Glutamatergic neuron (in vitro differentiated cells): ENCODE measurements around the gene OR1B1. TPM values are rescaled to one million over a fixed set of nuclear protein-coding genes. Genes with fewer than 3 reads are reported as not detected.
"Not testable (repeated sequence)": the region's sequence is repeated elsewhere in the genome, so short reads cannot be mapped to it uniquely, and the experiment has no call there.

Experiments
- DNase-seq: peaks from one replicate; pipeline ENCODE4 v3.0.0; 2022
- H3K27ac Mint-ChIP-seq: one replicate; pipeline ENCODE4 v1.8.0; 2020; ENCODE audit warnings: mild to moderate bottlenecking, mixed read lengths, inconsistent platforms; ENCODE audit not compliant: unreplicated experiment
- H3K27me3 Mint-ChIP-seq: one replicate; pipeline ENCODE4 v1.8.0; 2020; ENCODE audit warnings: mild to moderate bottlenecking, moderate library complexity, mixed read lengths, inconsistent platforms; ENCODE audit not compliant: unreplicated experiment
- H3K36me3 Mint-ChIP-seq: one replicate; pipeline ENCODE4 v1.8.0; 2020; ENCODE audit warnings: mild to moderate bottlenecking, mixed read lengths, inconsistent platforms; ENCODE audit not compliant: unreplicated experiment
- H3K4me1 Mint-ChIP-seq: one replicate; pipeline ENCODE4 v1.8.0; 2020; ENCODE audit warnings: mild to moderate bottlenecking, low read depth, mixed read lengths, inconsistent platforms; ENCODE audit not compliant: unreplicated experiment
- H3K4me3 Mint-ChIP-seq: one replicate; pipeline ENCODE4 v1.8.0; 2020; ENCODE audit warnings: mild to moderate bottlenecking, mixed read lengths, inconsistent platforms; ENCODE audit not compliant: unreplicated experiment
- H3K9me3 Mint-ChIP-seq: one replicate; pipeline ENCODE4 v1.8.0; 2020; ENCODE audit warnings: mild to moderate bottlenecking, moderate library complexity, mixed read lengths, inconsistent platforms; ENCODE audit not compliant: unreplicated experiment
- CTCF ChIP-seq: fragments of 200-600 bp; sonication (generic); IDR thresholded peaks from one replicate; pipeline ENCODE4 v1.5.0; 2021; ENCODE audit not compliant: partially characterized antibody, unreplicated experiment
- total RNA-seq: library from RNA; stranded (reverse); fragmentation: NEBNext Ultra II Directional; extraction: Animal tissue kit (Norgen Biotek cat#: 25700); gene quantifications from one replicate; pipeline ENCODE4 v1.2.1, GENCODE V29; 2021; ENCODE audit not compliant: unreplicated experiment

OR1B1 gene
- total RNA-seq, 1 donor from 2014 or later = not detected

GRCh38 chr9:122606587-122606986, 50.8 kb downstream of the OR1B1 start:
- no peak for DNase-seq
- Mint-ChIP-seq H3K27me3 (no peaks in the 10 kb centered on the region), H3K9me3 (peaks cover 2% of the 10 kb centered on the region), H3K4me3 (no peak overlapping the region), H3K4me1 (no peaks in the 10 kb centered on the region), H3K27ac (no peak overlapping the region), H3K36me3 (peaks cover 5% of the 10 kb centered on the region)
- no peak for TF ChIP-seq CTCF

- peaks cover 2% of the 10 kb centered on the region for H3K9me3 Mint-ChIP-seq
- no peak overlapping the region for H3K4me3 Mint-ChIP-seq
- H3K27ac Mint-ChIP-seq = no peak overlapping the region
- no peaks in the 10 kb centered on the region for H3K36me3 Mint-ChIP-seq
- H3K4me1 Mint-ChIP-seq = no peaks in the 10 kb centered on the region
- no peak for DNase-seq
- H3K27me3 Mint-ChIP-seq = no peaks in the 10 kb centered on the region
- TF ChIP-seq CTCF = no peak
Measured at GRCh38 chr9:122605691-122606090, 51.7 kb downstream of the OR1B1 start.

GRCh38 chr9:122583284-122583683, 74.1 kb downstream of the OR1B1 start, which contains the start of gene OR1L8:
Gene OR1L8 (minus strand): TSS chr9:122583384. CDS start chr9:122568477, 14,907 bp downstream.
- not testable (repeated sequence) for H3K27me3 Mint-ChIP-seq, H3K27ac Mint-ChIP-seq, H3K4me1 Mint-ChIP-seq, H3K9me3 Mint-ChIP-seq, H3K4me3 Mint-ChIP-seq, DNase-seq, H3K36me3 Mint-ChIP-seq

- Mint-ChIP-seq H3K27ac (no peak overlapping the region), H3K36me3 (no peaks in the 10 kb centered on the region), H3K4me3 (no peak overlapping the region), H3K4me1 (no peaks in the 10 kb centered on the region), H3K27me3 (no peaks in the 10 kb centered on the region), H3K9me3 (peaks cover 2% of the 10 kb centered on the region)
- TF ChIP-seq CTCF = no peak
- no peak for DNase-seq
Measured at GRCh38 chr9:122580360-122580759, 77.1 kb downstream of the OR1B1 start.

- H3K27me3 Mint-ChIP-seq = no peaks in the 10 kb centered on the region
- DNase-seq = no peak
- no peaks in the 10 kb centered on the region for H3K36me3 Mint-ChIP-seq
- H3K9me3 Mint-ChIP-seq = peaks cover 2% of the 10 kb centered on the region
- no peak overlapping the region for H3K27ac Mint-ChIP-seq
- H3K4me3 Mint-ChIP-seq = no peak overlapping the region
- TF ChIP-seq CTCF = no peak
- no peaks in the 10 kb centered on the region for H3K4me1 Mint-ChIP-seq
Measured at GRCh38 chr9:122579874-122580273, 77.6 kb downstream of the OR1B1 start.

Other genes starting within 250 kb of the OR1B1 start
- not detected for gene OR1J1, start 179.7 kb downstream of the OR1B1 start, total RNA-seq
- not detected for gene OR1J2, start 146.8 kb downstream of the OR1B1 start, total RNA-seq
- not detected for gene OR1J4, start 138.5 kb downstream of the OR1B1 start, total RNA-seq
- not detected for gene OR1N1, start 130.3 kb downstream of the OR1B1 start, total RNA-seq
- not detected for gene OR1N2, start 104.5 kb downstream of the OR1B1 start, total RNA-seq
- gene OR1L8, start 74.2 kb downstream of the OR1B1 start, total RNA-seq = not detected
- not detected for gene OR1Q1, start 42.9 kb downstream of the OR1B1 start, total RNA-seq
- gene OR1L1, start 4.1 kb upstream of the OR1B1 start, total RNA-seq = not detected
- not detected for gene OR1L3, start 17.5 kb upstream of the OR1B1 start, total RNA-seq
- not detected for gene OR1L4, start 66.4 kb upstream of the OR1B1 start, total RNA-seq
- gene OR1L6, start 84.7 kb upstream of the OR1B1 start, total RNA-seq = not detected
- gene OR5C1, start 131.3 kb upstream of the OR1B1 start, total RNA-seq = not detected
- not detected for gene OR1K1, start 142.5 kb upstream of the OR1B1 start, total RNA-seq
- gene PDCL, start 171.0 kb upstream of the OR1B1 start, total RNA-seq = 27.6 TPM
- 71.7 TPM for gene RC3H2, start 247.7 kb upstream of the OR1B1 start, total RNA-seq